NCI-H1417 (cell line): ENCODE results near the gene PPP2R5C.

Experiments
- DNase-seq, 3 experiments: peaks; one replicate each; lab custom pipeline; 2025; lab: John Stamatoyannopoulos, UW

The PPP2R5C gene

DNA sequence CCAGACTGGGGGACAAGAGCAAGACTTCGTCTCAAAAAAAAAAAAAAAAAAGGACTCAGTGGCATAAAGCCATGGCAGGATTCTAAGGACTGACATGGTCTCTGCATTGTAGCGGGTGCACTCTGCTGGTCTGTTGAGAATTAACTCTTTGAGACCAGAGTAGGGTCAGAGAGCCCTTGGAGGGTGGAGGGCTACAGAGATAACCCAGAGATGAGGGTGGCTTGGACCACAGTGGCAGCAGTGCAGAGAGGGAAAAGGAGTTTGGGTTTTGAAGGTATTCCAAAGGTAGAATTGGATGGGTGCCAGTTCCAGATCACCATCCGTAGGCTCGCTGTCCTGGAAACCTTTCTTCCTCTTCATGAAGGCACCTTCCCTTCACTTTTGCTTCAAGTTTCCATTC is 188.6 kb downstream of the PPP2R5C start:
- DNase-seq: no peak

DNA sequence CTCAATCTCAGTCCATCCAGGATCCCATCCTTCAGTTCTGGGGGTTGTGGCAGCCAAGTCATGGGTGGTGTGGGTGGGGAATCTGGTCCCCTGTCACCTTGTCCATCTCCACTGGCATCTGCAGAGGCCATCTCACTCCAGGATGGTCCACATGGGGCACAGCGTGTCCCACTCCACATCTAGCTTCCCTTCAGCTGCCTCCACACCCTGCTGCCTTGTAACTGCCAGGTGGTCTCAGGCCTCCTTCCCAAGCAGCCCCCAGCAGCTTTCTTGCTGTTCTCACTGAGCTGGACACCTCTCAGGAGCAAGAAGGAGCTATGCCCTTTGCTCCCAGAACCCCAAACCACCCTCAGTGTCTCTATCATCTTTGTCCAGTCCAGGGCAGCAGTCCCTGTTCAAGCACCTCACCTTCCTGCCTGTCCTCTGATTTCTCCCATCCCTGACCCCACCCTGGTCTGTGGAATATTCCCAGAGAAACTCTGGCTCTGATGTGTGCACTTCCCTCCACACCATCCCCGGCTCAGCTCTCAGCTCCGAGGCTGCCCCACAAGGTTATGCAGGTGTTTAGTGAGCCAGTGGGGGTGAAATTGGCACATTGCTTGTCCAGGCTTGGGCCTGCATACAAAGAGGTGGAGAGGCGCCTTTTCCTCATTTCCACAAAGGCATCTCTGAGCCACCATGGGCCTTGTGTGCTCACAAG is 189.2 kb downstream of the PPP2R5C start:
- no peak for DNase-seq

DNA sequence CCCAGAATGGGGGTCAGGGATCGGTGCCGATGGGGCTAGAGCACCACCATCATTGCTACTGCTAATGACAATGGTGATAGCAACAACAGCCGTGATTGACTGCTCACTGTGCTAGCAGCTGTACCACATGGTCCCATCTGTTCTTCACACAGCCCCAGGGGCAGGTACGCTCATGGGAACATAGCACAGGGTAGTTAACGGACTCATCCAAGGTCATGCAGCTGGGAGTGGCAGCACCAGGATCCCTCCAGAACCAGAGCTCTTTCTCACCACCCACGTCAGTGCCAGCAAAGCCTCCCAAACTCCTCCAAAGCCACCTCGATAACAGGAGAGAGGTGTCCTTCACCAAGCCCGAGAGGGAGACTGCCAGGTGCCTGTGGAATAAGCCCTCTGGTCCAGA is 191.6 kb downstream of the PPP2R5C start:
- no peak for DNase-seq

DNA sequence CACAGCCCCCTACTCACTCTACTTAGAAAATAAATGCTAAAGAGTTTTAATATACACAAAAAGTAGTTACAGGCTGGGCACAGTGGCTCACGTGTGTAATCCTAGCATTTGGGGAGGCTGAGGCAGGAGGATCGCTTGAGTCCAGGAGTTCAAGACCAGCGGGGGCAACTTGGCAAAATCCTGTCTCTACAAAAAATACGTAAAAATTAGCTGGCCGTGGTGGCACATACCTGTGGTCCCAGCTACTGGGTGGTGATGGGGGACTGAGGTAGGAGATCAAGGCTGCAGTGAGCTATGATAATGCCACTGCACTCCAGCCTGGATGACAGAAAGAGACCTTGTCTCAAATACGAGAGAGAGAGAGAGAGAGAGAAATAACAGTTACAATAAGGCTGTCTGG is 193.0 kb downstream of the PPP2R5C start:
- DNase-seq: no peak

DNA sequence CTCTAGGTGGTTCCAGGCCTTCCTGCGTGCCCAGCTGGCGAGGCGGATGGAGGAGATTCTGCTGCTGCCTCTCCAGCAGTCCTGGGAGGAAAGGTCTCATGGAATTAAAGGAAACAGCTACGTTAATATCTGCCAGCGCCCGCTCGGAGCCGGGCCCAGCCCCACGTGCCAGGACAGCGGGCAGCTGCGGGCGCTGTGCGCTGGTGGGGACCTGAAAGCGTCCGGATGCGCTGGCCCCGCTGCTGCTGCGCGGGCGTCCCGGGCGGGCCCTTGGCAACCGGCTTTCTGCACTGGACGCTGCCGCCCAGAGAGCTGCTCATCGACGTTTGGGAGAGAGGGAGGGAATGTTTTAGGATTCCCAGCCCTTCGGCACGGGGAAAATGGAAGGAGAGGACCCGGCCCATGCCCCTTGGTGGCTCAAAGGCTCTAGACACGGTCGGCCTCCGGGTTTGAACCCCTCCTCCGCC is 194.2 kb downstream of the PPP2R5C start:
- no peak for DNase-seq

DNA sequence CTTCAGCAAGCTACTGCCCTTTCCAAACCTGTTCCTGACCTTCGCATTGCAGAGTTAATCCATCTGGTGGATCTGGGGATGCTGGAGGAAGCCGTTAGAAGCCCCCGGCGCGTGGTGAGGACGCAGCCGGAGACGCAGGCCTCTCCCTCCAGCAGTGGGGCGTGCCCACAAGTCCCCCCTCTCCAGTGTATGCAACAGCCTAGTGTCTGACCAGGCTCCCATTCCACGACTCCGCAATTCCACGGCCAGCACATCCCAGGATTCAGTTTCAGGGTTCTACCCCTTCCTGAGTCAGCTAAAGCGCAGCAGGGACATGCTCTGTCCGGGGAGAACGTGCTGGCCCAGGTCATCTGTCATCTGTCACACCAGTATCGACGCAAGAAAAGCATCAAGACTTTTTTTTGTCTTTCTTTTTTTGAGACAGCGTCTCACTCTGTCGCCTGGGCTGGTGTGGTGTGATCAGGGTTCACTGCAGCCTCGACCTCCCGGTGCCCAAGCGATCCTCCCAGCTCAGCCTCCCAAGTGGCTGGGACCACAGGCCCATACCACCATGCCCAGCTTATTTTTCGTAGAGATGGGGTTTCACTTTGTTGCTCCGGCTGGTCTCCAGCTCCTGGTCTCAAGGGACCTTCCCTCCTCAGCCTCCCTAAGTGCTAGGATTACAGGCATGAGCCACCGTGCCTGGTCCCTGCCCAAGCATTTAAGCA is 194.8 kb downstream of the PPP2R5C start:
- DNase-seq: no peak

DNA sequence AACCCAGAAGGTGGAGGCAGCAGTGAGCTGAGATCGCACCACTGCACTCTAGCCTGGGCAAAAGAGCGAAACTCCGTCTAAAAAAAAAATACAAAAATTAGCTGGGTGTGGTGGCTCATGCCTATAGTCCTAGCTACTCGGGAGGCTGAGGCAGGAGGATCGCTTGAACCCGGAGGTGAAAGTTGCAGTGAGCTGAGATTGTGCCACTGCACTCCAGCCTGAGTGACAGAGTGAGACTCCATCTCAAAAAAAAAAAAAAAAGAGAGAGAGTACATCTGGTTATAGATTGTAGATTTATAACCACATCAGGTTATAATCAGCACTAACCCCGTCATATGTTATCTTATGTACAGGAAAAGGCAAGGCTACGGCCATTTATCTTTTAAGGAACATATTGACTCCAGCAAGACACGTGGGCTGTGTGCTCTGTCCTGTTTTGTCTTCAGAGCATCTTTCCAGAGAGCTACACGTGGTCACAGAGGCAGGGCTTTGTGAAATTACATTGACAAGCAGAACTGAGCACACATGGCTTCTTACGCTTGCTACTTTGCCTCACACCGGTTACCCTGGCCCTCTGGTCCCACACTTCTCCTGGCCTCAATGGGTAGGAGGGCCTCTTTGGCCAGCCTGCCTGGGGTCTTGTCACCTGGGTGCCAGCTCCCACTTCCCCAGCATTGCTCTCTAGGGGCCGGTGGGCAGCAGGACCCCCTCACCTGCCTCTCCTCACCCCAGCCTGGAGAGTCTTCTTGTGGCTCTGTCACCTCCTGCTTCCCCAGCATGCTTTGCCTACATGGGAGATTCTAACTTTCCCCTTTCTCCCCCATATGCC is 196.1 kb downstream of the PPP2R5C start:
- DNase-seq: no peak

DNA sequence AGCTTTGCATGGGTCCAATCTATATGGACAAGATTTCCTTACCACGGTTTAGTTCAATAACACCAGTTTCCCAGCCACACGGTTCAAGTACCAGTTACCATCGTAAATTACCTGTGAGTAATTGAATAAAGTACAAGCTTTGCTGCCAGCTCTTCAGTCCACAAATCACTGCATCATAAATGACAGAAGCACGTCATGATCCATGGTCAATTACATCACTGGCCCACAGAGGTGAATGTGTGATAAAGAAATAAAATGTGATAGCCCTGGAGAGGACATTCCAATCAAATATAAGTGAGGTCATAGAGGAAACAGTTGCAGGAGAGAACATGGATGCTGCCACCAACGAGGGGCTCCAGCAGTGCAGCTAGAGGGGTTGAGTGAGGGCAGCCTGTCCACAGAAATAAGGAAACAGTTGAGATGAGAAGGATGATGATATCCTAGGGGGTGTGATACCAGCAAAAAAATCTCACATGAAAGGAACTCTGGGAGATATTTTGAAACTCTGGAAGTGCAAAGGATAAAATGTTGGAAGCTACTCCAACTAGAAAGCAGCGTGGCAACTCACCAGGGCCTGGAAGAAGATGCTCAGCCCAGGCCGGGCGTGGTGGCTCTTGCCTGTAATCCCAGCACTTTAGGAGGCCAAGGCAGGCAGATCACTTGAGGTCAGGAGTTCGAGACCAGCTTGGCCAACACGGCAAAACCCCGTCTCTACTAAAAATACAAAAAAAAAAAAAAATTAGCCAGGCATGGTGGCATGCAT is 197.1 kb downstream of the PPP2R5C start:
- peak in 1 of 3 experiments; percentile 14 for DNase-seq

DNA sequence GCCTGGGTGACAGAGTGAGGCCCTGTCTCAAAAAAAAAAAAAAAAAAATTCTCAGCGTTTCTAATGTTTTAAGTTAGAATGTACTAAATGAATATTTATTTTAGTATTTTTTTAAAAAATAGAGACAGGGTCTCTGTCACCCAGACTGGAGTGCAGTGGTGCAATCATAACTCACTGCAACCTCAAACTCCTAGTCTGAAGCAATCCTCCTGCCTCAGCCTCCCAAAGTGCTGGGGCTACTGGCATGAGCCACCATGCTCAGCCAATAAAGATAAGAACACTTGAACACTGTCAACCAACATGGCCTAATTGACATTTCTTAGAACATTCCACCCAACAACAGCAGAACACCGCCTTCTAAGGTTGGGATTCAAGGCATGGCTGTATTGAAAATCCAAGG is 197.8 kb downstream of the PPP2R5C start:
- no peak for DNase-seq

DNA sequence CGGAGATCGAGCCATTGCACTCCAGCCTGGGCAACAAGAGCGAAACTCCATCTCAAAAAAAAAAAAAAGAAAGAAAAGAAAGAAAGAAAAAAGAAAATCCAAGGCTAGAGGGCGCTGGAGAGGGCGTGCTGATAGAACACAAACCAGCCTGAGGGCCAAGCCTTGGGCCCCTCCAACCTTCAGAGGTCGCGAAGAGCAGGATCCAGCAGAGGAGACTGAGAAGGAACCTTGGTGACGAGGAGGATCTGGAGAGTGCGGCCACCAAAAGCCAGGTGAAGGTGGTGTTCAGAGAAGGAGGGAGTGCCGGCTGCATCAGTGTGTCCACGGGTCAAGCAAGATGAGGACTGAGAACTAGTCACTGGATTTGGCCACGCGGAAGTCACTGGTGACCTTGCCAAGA is 198.7 kb downstream of the PPP2R5C start:
- peak in 1 of 3 experiments; percentile 13 for DNase-seq

DNA sequence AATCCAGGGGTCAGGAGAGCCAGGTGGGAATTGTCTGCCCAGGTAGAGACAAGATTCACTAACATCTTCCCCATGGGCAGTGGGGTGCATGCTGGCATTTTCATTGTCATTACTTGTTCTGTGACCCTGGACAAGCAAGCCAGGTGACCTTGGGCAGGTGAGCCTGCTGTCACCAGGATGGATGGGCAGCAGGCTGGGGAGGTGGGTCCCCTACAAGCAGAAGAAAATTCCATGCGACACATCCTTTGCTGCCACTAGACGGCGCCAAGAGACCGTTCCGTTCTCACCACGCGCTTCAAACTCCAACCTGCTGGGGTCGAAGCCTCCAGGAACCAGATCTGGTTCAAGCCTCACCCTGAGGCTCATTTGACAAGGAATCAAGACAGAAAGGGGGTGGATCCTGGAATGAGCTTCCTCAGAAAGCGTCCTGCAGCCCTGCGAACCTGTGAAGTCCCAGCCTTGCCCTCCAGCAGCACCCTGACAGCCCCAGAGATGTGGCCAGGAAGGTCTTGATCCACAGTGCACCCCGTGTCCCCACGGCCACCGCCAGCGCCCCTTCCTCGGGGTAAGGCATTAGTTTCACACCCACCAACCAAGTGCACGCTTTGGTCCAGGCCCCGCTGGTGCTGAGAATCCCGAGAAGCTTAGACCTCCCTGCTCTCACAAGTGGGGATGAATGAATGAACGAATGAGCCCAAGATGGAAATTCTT is 199.7 kb downstream of the PPP2R5C start:
- DNase-seq: peak; percentile 76 to 90 (median 85)

DNA sequence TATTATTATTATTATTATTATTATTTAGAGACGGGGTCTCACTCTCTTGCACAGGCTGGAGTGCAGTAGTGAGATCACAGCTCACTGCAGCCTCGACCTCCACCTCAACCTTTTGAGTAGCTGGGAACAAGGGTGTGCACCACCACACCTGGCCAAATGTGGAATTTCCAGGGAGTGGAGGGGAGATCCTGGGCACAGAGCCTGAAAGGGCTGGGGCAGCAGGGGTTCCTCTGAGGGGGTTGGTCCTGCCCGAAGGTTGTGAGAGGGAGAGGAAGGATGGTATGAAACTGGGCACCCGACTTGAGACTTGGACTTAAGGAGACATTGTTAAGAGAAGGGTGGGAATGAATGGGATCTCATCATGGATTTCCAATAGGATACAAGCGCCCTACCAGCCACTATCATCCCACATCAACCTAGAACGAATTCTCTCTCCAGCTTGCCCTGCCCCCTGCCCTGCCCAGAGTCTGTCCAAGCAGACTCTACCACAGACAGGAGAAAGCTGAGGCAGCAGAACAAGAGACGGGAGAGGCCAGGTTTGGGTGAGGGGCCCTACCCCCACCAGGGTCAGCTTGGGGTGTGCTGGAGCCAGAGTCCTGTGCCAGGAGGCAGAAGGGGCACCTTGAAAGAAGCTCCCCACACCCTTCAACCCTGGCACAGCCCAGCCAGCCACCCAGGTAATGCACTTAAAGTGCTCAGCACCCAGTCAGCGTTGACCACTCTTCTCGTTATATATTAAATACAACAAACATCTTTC is 200.4 kb downstream of the PPP2R5C start:
- no peak for DNase-seq

DNA sequence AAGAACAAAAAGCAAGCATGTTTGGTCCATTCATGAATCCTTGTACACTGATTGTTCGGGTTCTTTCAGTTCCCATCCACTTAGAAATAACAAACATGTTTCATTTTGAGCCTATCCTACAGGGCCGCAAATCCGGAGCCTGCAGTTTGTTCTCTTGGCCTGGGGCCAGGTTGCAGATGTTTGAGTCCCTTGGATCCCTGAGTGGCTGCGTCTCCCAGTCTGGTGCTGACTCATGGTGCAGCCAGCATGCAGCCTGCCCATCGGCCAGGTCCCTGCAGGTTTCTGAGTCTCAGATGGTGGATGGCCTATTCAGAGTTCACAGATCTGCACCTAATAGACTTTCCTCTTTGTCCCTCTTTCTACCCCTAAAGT is 201.0 kb downstream of the PPP2R5C start:
- peak; percentile 55 to 93 (median 78) for DNase-seq

DNA sequence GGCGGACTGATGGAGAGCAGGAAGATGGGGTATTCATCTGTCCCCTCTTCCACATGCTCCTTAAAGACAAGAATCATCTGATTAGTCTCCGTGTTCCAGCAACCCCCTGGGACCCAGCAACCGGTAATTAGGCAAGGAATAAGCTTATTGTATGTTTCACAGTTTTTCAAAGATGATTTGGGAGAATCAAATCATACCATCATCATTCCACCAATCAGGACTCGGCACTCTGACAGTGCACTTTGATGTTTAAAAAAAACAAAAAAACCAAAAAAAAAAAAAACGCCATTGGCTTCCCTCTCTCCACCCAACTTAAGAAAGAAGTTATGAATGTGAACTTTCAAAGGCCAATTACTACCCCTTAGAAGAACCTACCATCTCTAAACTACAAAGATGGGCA is 201.5 kb downstream of the PPP2R5C start:
- DNase-seq: no peak

DNA sequence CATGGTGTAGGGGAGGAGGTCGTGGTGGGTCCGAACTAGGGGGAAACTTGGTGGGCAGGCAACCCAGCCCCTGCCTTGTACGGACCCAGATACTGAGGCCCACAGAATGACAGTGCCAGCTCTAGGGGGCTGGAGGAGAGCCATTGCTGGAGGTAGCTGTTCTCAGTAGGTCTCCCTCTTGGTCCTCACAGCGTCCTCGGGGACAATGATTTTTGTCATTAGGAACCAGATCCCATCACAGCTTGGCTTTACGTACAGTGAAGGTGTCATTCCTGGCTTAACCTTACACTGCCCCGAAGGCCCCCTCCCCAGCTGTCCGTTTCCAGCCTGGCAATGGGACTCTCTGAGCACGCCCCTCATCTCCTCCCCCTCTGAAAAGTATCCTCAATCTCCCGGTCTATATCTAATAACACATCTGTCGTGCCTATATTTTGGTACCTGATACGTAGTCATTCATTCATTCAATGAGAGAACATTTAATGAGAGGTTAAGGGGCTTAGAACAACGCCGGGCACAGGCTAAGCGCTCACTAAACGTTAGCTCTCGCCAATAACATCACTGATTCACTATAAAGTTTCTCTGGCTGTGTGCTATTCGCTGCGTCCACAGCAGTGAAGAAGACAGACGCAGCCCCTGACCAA is 202.3 kb downstream of the PPP2R5C start:
- no peak for DNase-seq

DNA sequence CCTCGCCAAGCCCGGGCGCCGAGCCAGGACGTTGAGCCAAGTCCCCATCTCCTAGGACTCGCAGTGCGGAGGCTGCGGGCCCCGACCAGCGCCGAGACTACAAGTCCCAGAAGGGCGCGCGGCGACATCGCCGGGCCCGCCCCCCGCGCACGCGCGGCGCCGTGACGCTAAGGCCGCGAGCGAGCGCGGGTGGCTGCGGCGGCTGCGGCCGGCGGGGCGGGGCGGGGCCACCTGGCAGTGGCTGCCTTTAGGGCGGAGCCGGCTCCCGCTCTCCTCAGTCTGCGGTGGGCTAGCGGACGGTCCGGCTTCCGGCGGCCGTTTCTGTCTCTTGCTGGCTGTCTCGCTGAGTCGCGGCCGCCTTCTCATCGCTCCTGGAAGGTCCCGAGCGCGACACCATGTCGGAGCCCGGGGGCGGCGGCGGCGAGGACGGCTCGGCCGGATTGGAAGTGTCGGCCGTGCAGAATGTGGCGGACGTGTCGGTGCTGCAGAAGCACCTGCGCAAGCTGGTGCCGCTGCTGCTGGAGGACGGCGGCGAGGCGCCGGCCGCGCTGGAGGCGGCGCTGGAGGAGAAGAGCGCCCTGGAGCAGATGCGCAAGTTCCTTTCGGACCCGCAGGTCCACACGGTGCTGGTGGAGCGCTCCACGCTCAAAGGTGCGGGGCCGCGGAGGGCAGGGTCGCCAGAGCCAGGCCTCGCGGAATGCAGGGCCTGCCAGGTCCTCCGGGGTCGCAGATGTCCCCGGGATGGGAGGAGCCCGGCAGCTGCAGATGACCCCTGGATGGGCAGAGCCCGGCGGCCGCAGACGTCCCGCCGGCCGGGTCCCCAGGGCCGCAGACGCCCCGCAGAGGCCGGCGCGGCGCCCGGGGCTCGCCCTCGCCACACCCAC is 203.0 kb downstream of the PPP2R5C start, which contains the start of gene DYNC1H1:
DYNC1H1 (plus strand) TSS at position 277 of the 884 bp plus-strand sequence; CDS start at position 396, 119 bp downstream.
- DNase-seq: peak; percentile 95 to 98 (median 96)

DNA sequence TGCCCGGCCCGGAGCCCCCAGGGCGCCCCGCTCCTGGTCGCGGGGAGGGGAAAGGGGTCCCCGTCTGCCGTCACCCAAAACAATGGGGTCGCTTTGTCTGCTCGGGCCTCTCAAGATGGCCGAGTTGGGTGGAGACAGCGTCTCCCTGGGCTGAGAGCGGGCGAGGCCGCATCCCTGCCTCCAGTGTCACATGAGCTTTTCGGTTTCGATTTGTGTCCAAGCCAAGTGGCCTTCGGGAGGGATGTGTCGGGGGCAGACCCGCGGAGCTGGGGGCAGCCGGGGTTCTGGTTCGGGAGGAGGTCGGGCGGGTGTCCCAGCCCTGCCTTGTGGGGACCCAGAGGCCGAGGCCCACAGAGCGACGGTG is 203.7 kb downstream of the PPP2R5C start:
- DNase-seq: peak; percentile 70 to 73 (median 72)

DNA sequence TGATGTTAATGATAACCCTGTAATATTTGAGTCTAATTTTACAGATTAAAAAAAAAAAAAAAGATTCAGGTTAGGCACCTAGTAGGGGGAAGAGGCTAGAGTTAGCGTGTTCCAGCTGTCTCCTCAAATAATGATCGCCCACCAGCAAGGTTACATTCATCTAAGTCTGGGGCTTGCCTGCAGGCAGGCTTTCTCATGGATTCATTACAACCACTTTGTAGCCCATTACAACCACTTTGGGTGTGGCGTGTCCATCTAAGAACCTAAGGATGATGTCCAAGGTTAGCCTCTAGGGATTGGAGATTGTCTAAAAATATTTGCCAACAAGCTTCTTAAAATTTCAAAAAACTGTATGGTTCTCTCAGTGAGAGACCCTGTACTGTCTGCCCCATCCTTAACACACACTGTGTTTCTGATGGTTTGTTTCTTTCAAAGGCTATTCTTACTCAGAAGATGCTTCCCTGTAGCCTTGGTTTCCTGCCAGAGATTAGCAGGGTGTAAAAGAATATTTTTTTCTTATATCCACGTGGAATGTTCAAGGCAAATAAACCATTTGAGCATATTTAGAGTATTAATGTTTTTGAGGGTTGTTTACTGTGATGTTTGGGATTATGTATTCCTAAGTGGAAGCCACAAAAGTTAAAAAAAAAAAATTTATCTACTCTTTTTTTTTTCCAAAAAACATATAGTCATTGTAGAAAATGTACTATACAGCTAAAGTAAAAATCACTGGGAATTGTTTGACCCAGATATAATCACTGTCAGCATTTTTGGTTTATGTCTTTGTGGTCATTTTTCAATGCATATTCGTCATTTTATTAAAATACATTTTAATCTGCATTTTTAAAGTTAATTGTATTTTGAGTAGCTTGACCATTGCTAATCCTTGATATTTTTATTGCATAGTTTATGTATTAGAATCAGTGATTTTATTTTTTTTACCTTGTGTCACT is 204.5 kb downstream of the PPP2R5C start:
- peak in 2 of 3 experiments; percentile 24 to 59 for DNase-seq
